GM12878 (cell line): ENCODE data around the gene MRPL30.

Experiments
- BHLHE40 ChIP-seq, 2 experiments: fragments of 450-650 bp in 1 of 2; IDR thresholded peaks; 2 replicates each; pipeline ENCODE4 v1.6.1; 2011 to 2017; ENCODE audit warnings: low read depth in 2 of 2, borderline replicate concordance in 1 of 2, improper control_type of control experiment in 1 of 2, low read length in 1 of 2, mild to moderate bottlenecking in 1 of 2
- CTCF ChIP-seq, 3 experiments: IDR thresholded peaks in 2 of 3; conservative IDR thresholded peaks in 1 of 3; 2 replicates each; pipeline ENCODE4 v1.5.1; 2011; ENCODE audit warnings: low read depth in 3 of 3, low read length in 3 of 3, mild to moderate bottlenecking in 3 of 3, control low read depth in 2 of 3, moderate library complexity in 2 of 3, inconsistent platforms in 1 of 3, mixed read lengths in 1 of 3; ENCODE audit not compliant: control insufficient read depth in 2 of 3, insufficient read depth in 1 of 3; ENCODE audit errors: extremely low read depth in 1 of 3
- SIX5 ChIP-seq: IDR thresholded peaks from 2 replicates; pipeline ENCODE4 v1.6.1; 2011; ENCODE audit warnings: mild to moderate bottlenecking, low read depth, low read length, moderate library complexity; ENCODE audit not compliant: severe bottlenecking
- ZNF592 ChIP-seq: fragments of 450-650 bp; IDR thresholded peaks from 2 replicates; pipeline ENCODE4 v1.6.1; 2017; ENCODE audit warnings: mild to moderate bottlenecking, moderate library complexity

- TF ChIP-seq BHLHE40 (IDR thresholded peaks at IDR 0.05; ENCODE audit: borderline replicate concordance in 1 of 2, low read depth in 2 of 2, low read length in 1 of 2): no peak
- TF ChIP-seq SIX5: no peak
- TF ChIP-seq CTCF (IDR thresholded peaks at IDR 0.05 in 2 of 3, conservative IDR thresholded peaks at IDR 0.05 in 1 of 3; ENCODE audit: control insufficient read depth in 2 of 3, extremely low read depth in 1 of 3, insufficient read depth in 1 of 3, low read depth in 3 of 3, low read length in 3 of 3): no peak
- TF ChIP-seq ZNF592: no peak
Measured at GRCh38 chr2:99181624-99182000, 628 bp downstream of the MRPL30 start.
